Middle frontal gyrus (tissue), 1 donor: ENCODE results near the gene SELENOI.
"Not testable (repeated sequence)": the region's sequence is repeated elsewhere in the genome, so short reads cannot be mapped to it uniquely, and the experiment has no call there.

ENCODE experiments used
- DNase-seq: peaks from one replicate; pipeline ENCODE4 v3.0.0-alpha.2; 2015; ENCODE audit warnings: low spot score; ENCODE audit errors: extremely low spot score

Gene SELENOI

GRCh38 chr2:26356771-26357170 is 10.8 kb downstream of the SELENOI start:
- DNase-seq = no peak

DNA sequence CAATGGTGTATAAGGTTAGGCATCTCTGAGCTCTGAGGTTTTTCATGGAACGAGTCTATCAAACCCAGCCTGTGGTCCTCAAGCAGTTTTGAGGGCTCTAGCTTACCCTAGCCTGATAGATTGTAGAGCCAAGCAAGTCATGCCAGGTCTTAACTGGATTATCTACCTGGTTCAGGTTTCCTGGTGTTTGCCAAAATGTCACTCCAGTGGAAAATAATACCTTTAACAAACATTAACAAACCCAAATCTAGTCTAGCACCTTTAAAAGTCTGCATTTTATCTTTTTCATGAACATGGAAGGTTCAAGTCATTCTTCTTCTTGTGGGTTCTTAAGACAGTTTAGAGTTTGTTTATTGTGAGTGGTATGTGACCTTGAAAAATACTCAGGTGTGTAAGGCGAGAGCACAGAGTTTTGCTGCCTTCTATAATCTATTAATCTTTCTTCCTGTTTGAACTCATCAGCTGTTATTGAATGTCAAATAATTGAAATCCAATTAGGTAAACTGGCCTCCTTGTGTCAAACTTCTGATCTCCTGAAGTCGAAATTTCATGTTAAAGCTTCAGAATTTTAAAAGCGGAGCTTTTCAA is 14.0 kb downstream of the SELENOI start:
- DNase-seq = no peak

DNA sequence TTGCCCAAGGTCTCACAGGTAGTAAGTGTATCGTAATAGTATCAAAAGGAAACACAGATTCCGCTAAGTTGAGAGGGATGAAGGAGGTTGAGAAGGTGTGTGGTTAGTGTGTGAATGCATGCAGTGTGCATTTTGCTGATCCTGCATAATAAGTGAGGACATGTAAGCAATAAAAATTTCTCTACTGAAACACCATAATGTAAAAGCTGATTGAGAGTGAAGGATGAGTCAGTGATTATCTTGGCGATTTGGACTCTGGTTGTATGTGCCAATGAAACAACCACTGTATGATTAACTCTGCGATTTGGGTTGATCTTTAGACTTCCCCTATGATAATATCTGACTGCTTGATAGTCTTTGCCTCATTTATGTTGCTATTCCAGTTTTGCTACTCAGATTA is 17.4 kb downstream of the SELENOI start:
- DNase-seq = no peak

DNA sequence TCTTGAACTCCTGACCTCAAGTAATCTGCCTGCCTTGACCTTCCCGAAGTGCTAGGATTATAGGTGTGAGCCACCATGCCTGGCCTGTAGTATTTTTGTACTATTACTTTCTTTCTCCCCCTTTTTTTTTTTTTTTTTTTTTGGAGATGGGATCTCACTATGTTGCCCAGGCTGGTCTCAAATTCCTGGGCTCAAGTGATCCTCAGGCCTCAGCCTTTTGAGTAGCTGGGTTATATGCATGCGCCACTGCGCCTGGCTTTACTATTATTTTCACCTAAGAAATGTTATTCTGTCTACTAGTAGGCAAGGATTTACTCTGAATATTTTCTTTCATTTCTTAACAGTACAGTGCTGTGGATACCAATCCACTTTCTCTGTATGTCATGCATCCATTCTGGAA is 18.0 kb downstream of the SELENOI start:
- no peak for DNase-seq

- DNase-seq = no peak
These were observed 18.7 kb downstream of the SELENOI start for GRCh38 chr2:26364669-26365068.

DNA sequence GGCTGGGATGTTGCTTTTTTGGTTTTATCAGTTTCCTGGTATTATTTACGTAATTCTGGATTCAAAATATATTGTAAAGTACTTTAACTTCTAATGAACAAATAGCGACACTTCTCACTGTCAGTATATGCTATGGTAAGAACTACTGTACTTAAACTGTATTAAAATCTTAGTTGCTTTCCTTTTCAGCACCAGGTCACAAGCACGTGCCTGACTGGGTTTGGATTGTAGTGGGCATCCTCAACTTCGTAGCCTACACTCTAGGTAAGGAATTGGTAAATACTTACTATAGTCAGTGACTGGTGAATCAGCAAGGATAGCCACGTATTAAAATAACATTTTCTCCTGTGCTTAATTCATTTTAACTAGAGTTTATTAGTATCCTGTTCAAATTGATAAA is 21.0 kb downstream of the SELENOI start:
- DNase-seq = no peak

- not testable (repeated sequence) for DNase-seq
These were observed 23.7 kb downstream of the SELENOI start for GRCh38 chr2:26369664-26370063.

- DNase-seq = not testable (repeated sequence)
These were observed 25.0 kb downstream of the SELENOI start for GRCh38 chr2:26370909-26371308.

DNA sequence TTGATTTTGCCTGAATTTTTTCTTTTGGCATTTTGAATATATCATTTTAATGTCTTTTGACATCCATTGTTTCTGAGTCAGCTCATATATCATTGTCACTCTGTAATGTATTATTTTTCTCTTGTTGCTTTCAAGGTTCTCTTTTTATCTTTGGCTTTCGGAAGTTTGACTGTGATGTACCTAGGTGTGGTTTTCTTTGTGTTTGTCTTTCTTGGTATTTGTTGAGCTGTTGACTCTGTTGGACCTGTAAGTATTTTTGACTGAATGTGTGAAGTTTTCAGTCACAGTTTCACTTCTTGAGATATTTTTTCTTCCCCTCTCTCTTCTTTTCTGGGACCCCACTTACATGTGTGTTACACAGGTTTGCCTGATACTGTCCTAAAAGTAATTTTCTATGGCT is 30.9 kb downstream of the SELENOI start:
- no peak for DNase-seq

DNA sequence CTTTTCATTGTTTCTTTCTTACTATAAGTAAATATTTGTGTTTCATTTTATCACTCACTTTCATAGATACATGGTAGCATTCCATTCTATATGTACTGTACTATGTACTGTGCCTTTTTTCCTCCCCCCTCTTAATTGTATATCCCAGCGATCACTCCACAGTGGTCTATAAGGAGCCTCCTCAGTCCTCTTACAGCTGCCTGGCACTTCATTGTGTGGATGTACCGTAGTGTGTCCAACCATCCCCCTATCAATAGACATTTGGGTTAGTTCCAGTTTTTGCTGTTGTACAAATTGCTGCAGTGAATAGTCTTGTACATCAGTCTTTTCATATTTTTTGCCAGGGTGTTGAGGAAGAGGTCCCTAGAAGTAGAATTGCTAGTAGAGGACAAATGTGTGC is 34.3 kb downstream of the SELENOI start:
- no peak for DNase-seq

DNA sequence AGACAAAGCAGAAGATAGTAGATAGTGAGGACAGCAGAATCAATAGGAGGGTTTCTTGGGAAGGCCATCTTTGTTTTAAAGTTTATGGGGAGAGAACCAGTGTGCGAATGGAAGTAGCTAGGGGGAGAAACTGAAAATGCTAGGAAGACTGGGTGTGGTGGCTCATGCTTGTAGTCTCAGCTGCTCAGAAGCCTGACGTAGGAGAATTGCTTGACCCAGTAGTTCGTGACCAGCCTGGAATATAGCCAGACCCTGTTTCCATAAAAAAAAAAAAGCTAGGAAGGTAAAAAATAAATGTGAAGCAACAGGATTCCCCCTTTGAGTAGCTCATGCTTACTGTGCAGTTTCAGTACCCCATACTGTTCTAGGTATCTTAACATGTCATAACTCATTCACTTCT is 36.6 kb downstream of the SELENOI start:
- DNase-seq = no peak

- DNase-seq = no peak
These were observed 38.2 kb downstream of the SELENOI start for GRCh38 chr2:26384183-26384582.

- DNase-seq = no peak
These were observed 38.7 kb downstream of the SELENOI start for GRCh38 chr2:26384597-26384996.

DNA sequence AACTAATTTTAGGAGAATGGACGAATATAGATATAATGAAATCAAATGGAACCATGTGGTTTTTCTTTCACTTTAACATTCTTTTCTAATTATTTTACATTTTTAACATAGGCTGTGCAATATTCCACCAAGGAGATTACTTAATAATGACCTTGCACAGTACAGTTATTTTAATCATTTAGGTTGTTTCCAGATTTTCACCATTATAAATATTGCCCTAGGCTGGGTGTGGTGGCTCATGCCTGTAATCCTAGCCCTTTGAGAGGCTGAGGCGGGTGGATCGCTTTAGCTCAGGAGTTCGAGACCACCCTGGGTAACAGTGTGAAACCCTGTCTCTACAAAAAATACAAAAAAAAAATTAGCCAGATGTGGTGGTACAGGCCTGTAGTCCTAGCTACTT is 41.2 kb downstream of the SELENOI start:
- DNase-seq = no peak

DNA sequence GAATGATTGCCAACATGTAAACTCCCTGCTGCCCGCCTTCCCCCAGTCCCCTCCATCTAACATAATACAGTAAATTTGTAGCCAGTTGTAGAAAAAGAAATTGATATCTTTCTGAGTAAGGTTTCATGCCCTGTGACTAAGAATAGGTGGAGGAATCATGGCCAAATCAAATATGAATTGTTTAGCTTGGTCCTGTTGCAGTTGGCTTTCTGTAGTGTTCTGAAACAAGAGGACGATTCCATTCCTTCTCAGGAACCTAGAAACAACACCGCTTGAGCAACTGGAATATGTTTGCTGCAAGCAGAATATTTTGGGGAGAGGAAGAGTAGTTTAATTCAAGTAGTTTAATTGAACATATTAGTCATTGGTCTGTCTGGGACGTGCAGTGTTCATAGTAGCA is 48.8 kb downstream of the SELENOI start:
- DNase-seq = no peak

- no peak for DNase-seq
These were observed 49.5 kb downstream of the SELENOI start for GRCh38 chr2:26395394-26395793.

- no peak for DNase-seq
These were observed 50.9 kb downstream of the SELENOI start for GRCh38 chr2:26396734-26397298.

GRCh38 chr2:26399771-26400376 is 53.9 kb downstream of the SELENOI start:
- no peak for DNase-seq

- no peak for DNase-seq
These were observed 54.8 kb downstream of the SELENOI start for GRCh38 chr2:26400723-26401122.

- DNase-seq = peak; percentile 40
These were observed 56.0 kb downstream of the SELENOI start, which contains the start of gene DRC1 for GRCh38 chr2:26401739-26402541. Gene DRC1, plus strand, starts transcription at chr2:26401920. Its CDS starts 70 bp downstream, at chr2:26401990.

DNA sequence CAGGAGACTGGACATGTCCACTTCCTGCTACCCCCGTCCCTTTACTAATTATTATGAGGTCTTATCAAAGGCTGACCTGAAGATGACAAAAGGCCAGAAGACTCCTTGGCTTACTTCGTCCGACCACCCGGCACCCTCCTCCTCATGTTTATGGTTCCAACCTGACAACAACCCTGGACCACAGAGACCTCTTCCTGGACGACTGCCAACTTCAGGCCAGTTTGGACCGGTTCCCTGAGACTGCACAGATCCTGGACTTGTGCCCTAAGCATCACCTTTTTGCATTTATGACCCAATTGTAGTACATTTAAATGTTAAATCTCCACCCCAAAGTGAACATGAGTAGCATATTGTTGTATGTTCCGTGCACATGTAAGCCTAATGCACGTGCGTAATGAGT is 61.6 kb downstream of the SELENOI start:
- no peak for DNase-seq

- no peak for DNase-seq
These were observed 63.8 kb downstream of the SELENOI start for GRCh38 chr2:26409785-26410184.
